ENCODE results near the gene GANC. TPM values are rescaled to one million over a fixed set of nuclear protein-coding genes. Genes with fewer than 3 reads are reported as not detected.

GANC gene
- total RNA-seq, 4 donors from 2014 or later = 13.6 to 53.0 (median 20.2) TPM

GRCh38 chr15:42374810-42375209 lies 101.8 kb downstream of the GANC start:
- TF ChIP-seq CTCF (IDR thresholded peaks at IDR 0.05) = no peak
- ATAC-seq (ENCODE audit: low FRiP score) (no peak), DNase-seq (ENCODE audit: low spot score) (no peak)

GRCh38 chr15:42375252-42375651 lies 102.3 kb downstream of the GANC start:
- DNase-seq (ENCODE audit: low spot score) (no peak), ATAC-seq (ENCODE audit: low FRiP score) (no peak)
- TF ChIP-seq CTCF (IDR thresholded peaks at IDR 0.05) = no peak

- DNase-seq (ENCODE audit: low spot score) (no peak), ATAC-seq (ENCODE audit: low FRiP score) (no peak)
- TF ChIP-seq CTCF (IDR thresholded peaks at IDR 0.05) = no peak
Observed at GRCh38 chr15:42375941-42376340, 102.9 kb downstream of the GANC start.

- DNase-seq (ENCODE audit: low spot score) (no peak), ATAC-seq (ENCODE audit: low FRiP score) (no peak)
- no peak for TF ChIP-seq CTCF (IDR thresholded peaks at IDR 0.05)
Observed at GRCh38 chr15:42378011-42378410, 105.0 kb downstream of the GANC start.

- ATAC-seq (ENCODE audit: low FRiP score) (no peak), DNase-seq (ENCODE audit: low spot score) (no peak)
- TF ChIP-seq CTCF (IDR thresholded peaks at IDR 0.05) = no peak
Observed at GRCh38 chr15:42384597-42384996, 111.6 kb downstream of the GANC start.

- ATAC-seq (ENCODE audit: low FRiP score) = no peak
- DNase-seq (ENCODE audit: low spot score) = no peak
- no peak for TF ChIP-seq CTCF (IDR thresholded peaks at IDR 0.05)
Observed at GRCh38 chr15:42385206-42385979, 112.4 kb downstream of the GANC start.

All from omental fat pad (tissue), 4 donors.